GM12873 (cell line): ENCODE measurements around the gene ERVW-1.

Experiments
- CTCF ChIP-seq: IDR thresholded peaks from 2 replicates; pipeline ENCODE4 v1.5.1; 2012; ENCODE audit warnings: low read depth, mild to moderate bottlenecking, moderate library complexity, low read length, control low read depth; ENCODE audit not compliant: insufficient read depth; ENCODE audit errors: missing control alignments

The ERVW-1 gene

GRCh38 chr7:92460109-92460508, 17.6 kb downstream of the ERVW-1 start:
- no peak for TF ChIP-seq CTCF

- no peak for TF ChIP-seq CTCF
These were observed 21.5 kb downstream of the ERVW-1 start for GRCh38 chr7:92456236-92456635.

GRCh38 chr7:92451645-92452044, 26.1 kb downstream of the ERVW-1 start:
- TF ChIP-seq CTCF, result no peak

GRCh38 chr7:92448205-92448747, 29.5 kb downstream of the ERVW-1 start:
- peak; percentile 54 for TF ChIP-seq CTCF

GRCh38 chr7:92447345-92448204, 30.2 kb downstream of the ERVW-1 start, which contains the start of gene GATAD1:
TSS of gene GATAD1 (plus strand) at chr7:92447482. CDS start at chr7:92447730, 248 bp downstream.
- TF ChIP-seq CTCF, result peak; percentile 85

- TF ChIP-seq CTCF, result no peak
These were observed 30.8 kb downstream of the ERVW-1 start for GRCh38 chr7:92446869-92447344.

GRCh38 chr7:92437956-92438491, 39.7 kb downstream of the ERVW-1 start:
- no peak for TF ChIP-seq CTCF
